Keratinocyte (primary cell): ENCODE measurements around the gene TMEM106B. TPM values are rescaled to one million over a fixed set of nuclear protein-coding genes. Genes with fewer than 3 reads are reported as not detected.
"Not testable (repeated sequence)": the region's sequence is repeated elsewhere in the genome, so short reads cannot be mapped to it uniquely, and the experiment has no call there.

ENCODE experiments used
- DNase-seq: peaks from one replicate; pipeline ENCODE4 v3.0.0-alpha.2; 2011; ENCODE audit warnings: low read depth, missing footprints, low spot score
- FAIRE-seq: peaks from 2 replicates; lab custom pipeline; 2011; peaks lifted over from hg19 to GRCh38; lab: Jason Lieb, UNC
- H2AFZ ChIP-seq: 2 replicates; pipeline ENCODE4 v1.6.0; 2012; ENCODE audit warnings: low read length, control low read depth, inconsistent platforms; ENCODE audit not compliant: control insufficient read depth
- H3K27ac ChIP-seq: 2 replicates; pipeline ENCODE4 v1.5.1; 2011; ENCODE audit warnings: low read length; ENCODE audit not compliant: control insufficient read depth, insufficient read depth
- H3K27me3 ChIP-seq: 3 replicates; pipeline ENCODE4 v1.6.0; 2011; ENCODE audit warnings: low read length; ENCODE audit not compliant: control insufficient read depth, insufficient read depth; ENCODE audit errors: extremely low read depth
- H3K36me3 ChIP-seq, 2 experiments: 2 replicates in 1 of 2; 3 replicates in 1 of 2; pipeline ENCODE4 v1.5.1; 2011; ENCODE audit warnings: low read length in 2 of 2, mild to moderate bottlenecking in 1 of 2; ENCODE audit not compliant: control insufficient read depth in 2 of 2, insufficient read depth in 2 of 2; ENCODE audit errors: extremely low read depth in 1 of 2
- H3K4me1 ChIP-seq: 3 replicates; pipeline ENCODE4 v1.5.1; 2011; ENCODE audit warnings: low read length; ENCODE audit not compliant: control insufficient read depth, insufficient read depth; ENCODE audit errors: extremely low read depth
- H3K4me2 ChIP-seq: 3 replicates; pipeline ENCODE4 v1.6.0; 2011; ENCODE audit warnings: low read depth, low read length; ENCODE audit not compliant: control insufficient read depth, insufficient read depth; ENCODE audit errors: extremely low read depth
- H3K4me3 ChIP-seq, 3 experiments: fragments of 200-600 bp in 1 of 3; sonication (generic) in 1 of 3; 2 replicates in 2 of 3; 3 replicates in 1 of 3; pipeline ENCODE4 v1.5.1; 2011 to 2016; ENCODE audit warnings: low read length in 3 of 3, mild to moderate bottlenecking in 3 of 3, control low read depth in 2 of 3, inconsistent platforms in 1 of 3, low read depth in 1 of 3, mixed read lengths in 1 of 3, mixed run types in 1 of 3, moderate library complexity in 1 of 3; ENCODE audit not compliant: control insufficient read depth in 2 of 3, insufficient read depth in 2 of 3; ENCODE audit errors: extremely low read depth in 1 of 3
- H3K79me2 ChIP-seq: 2 replicates; pipeline ENCODE4 v1.6.0; 2012; ENCODE audit warnings: low read length; ENCODE audit not compliant: control insufficient read depth, insufficient read depth
- H3K9ac ChIP-seq: 3 replicates; pipeline ENCODE4 v1.6.0; 2011; ENCODE audit warnings: low read length; ENCODE audit not compliant: control insufficient read depth, insufficient read depth; ENCODE audit errors: extremely low read depth
- H3K9me1 ChIP-seq: 3 replicates; pipeline ENCODE4 v1.6.0; 2011; ENCODE audit warnings: low read length; ENCODE audit not compliant: control insufficient read depth, insufficient read depth; ENCODE audit errors: extremely low read depth
- H3K9me3 ChIP-seq: 2 replicates; pipeline ENCODE4 v1.5.1; 2012; ENCODE audit warnings: low read depth, low read length; ENCODE audit not compliant: control insufficient read depth
- H4K20me1 ChIP-seq: 3 replicates; pipeline ENCODE4 v1.6.0; 2011; ENCODE audit warnings: low read length; ENCODE audit not compliant: control insufficient read depth, insufficient read depth; ENCODE audit errors: extremely low read depth
- EZH2 ChIP-seq: IDR thresholded peaks from one replicate; pipeline ENCODE4 v1.6.1; 2012; ENCODE audit warnings: inconsistent platforms, mild to moderate bottlenecking, low read length, moderate library complexity
- dilution Hi-C: fragments of 300-500 bp; cut with MboI; formaldehyde crosslinking; loops from one replicate; pipeline ENCODE4 v1.7.0; 2020; ENCODE audit warnings: low sequenced_read_pairs; ENCODE audit not compliant: extremely low pct_ligation_motif_present
- polyA plus RNA-seq, 5 experiments: library from polyadenylated mRNA; depleted of rRNA in 3 of 5; stranded (reverse) in 3 of 5; stranded (forward) in 1 of 5; unstranded in 1 of 5; fragments of >200 nt; gene quantifications; 1 replicate in 1 of 5; 2 replicates in 3 of 5; 3 replicates in 1 of 5; pipeline versions ENCODE4 v1.2.1 to v1.2.3, GENCODE V29; 2011 to 2012; ENCODE audit warnings: missing spikeins in 2 of 5, low read depth in 1 of 5, low replicate concordance in 1 of 5
- TF ChIP-seq, protein P1 (sequence below), 3 experiments: IDR thresholded peaks in 1 of 3; conservative IDR thresholded peaks in 1 of 3; optimal IDR thresholded peaks in 1 of 3; 2 replicates in 2 of 3; 3 replicates in 1 of 3; pipeline versions ENCODE3 to v1.5.1; 2011; ENCODE audit warnings: low read length in 3 of 3, mild to moderate bottlenecking in 3 of 3, moderate library complexity in 2 of 3, control low read depth in 1 of 3, inconsistent platforms in 1 of 3; ENCODE audit not compliant: insufficient read depth in 2 of 3; ENCODE audit errors: extremely low read depth in 1 of 3

Gene TMEM106B
- polyA plus RNA-seq, 1 donor (not counting 4 experiments of a cell fraction or from before 2014, with no cell fraction given): 32.9 TPM

DNA sequence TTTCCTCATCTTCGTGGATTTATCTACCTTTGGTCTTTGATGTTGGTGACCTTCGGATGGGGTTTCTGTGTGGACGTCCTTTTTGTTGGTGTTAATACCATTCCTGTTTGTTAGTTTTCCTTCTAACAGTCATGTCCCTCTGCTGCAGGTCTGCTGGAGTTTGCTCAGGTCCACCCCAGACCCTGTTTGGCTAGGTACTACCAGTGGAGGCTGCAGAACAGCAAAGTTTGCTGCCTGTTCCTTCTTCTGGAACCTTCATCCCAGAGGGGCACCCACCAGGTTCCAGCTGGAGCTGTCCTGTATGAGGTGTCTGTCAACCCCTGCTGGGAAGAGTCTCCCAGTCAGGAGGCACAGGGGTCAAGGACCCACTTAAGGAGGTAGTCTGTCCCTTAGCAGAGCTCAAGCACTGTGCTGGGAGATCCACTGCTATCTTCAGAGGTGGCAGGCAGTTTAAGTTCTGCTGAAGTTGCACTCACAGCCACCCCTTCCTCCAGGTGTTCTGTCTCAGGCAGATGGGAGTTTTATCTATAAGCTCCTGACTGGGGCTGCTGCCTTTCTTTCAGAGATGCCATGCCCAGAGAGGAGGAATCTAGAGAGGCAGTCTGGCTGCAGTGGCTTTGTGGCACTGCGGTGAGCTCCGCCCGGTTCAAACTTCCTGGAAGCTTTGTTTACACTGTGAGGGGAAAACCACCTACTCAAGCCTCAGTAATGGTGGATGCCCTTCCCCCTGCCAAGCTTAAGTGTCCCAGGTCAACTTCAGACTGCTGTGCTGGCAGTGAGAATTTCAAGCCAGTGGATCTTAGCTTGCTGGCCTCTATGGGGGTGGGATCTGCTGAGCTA is 40.9 kb upstream of the TMEM106B start:
- H3K4me3 ChIP-seq, H3K9ac ChIP-seq, H2AFZ ChIP-seq, FAIRE-seq, H3K4me2 ChIP-seq, H3K27ac ChIP-seq, H3K4me1 ChIP-seq, dilution Hi-C loops, DNase-seq, H3K27me3 ChIP-seq, H3K36me3 ChIP-seq, H4K20me1 ChIP-seq, H3K9me1 ChIP-seq, H3K9me3 ChIP-seq, H3K79me2 ChIP-seq: not testable (repeated sequence)

DNA sequence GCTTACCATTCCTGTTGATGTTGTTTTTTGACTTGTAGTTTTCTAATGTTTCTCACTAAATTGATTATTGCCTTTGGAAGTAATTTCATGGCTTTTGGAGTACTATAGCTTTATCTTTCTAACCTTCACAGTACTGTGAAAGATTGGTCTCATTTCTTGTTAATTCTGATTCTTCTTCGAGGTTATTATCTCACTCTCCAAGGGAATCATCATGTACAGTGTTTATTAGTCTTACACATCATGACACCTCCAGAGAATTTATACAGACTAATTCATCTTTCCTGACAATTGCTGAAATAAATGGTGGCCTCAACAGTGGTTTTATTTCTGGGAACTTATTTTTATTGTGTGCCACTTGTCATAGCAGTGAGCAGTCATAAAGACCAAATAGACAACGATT is 37.4 kb upstream of the TMEM106B start:
- no peak overlapping the region for H3K4me2 ChIP-seq
- no peaks in the 10 kb centered on the region for H3K79me2 ChIP-seq
- H3K9ac ChIP-seq: no peak overlapping the region
- DNase-seq: no peak
- H2AFZ ChIP-seq: no peak overlapping the region
- dilution Hi-C loops: no loop called here
- no peaks in the 10 kb centered on the region for H4K20me1 ChIP-seq
- TF ChIP-seq, protein P1, sequence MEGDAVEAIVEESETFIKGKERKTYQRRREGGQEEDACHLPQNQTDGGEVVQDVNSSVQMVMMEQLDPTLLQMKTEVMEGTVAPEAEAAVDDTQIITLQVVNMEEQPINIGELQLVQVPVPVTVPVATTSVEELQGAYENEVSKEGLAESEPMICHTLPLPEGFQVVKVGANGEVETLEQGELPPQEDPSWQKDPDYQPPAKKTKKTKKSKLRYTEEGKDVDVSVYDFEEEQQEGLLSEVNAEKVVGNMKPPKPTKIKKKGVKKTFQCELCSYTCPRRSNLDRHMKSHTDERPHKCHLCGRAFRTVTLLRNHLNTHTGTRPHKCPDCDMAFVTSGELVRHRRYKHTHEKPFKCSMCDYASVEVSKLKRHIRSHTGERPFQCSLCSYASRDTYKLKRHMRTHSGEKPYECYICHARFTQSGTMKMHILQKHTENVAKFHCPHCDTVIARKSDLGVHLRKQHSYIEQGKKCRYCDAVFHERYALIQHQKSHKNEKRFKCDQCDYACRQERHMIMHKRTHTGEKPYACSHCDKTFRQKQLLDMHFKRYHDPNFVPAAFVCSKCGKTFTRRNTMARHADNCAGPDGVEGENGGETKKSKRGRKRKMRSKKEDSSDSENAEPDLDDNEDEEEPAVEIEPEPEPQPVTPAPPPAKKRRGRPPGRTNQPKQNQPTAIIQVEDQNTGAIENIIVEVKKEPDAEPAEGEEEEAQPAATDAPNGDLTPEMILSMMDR (optimal IDR thresholded peaks at IDR 0.05 in 1 of 3, IDR thresholded peaks at IDR 0.05 in 1 of 3, conservative IDR thresholded peaks at IDR 0.05 in 1 of 3; ENCODE audit: extremely low read depth in 1 of 3, insufficient read depth in 2 of 3, low read length in 3 of 3): no peak
- no peak for FAIRE-seq
- H3K27me3 ChIP-seq: no peaks in the 10 kb centered on the region
- H3K36me3 ChIP-seq: no peaks in the 10 kb centered on the region
- H3K9me3 ChIP-seq: no peaks in the 10 kb centered on the region
- no peak overlapping the region for H3K4me3 ChIP-seq
- no peaks in the 10 kb centered on the region for H3K4me1 ChIP-seq
- H3K27ac ChIP-seq: no peak overlapping the region
- no peaks in the 10 kb centered on the region for H3K9me1 ChIP-seq

DNA sequence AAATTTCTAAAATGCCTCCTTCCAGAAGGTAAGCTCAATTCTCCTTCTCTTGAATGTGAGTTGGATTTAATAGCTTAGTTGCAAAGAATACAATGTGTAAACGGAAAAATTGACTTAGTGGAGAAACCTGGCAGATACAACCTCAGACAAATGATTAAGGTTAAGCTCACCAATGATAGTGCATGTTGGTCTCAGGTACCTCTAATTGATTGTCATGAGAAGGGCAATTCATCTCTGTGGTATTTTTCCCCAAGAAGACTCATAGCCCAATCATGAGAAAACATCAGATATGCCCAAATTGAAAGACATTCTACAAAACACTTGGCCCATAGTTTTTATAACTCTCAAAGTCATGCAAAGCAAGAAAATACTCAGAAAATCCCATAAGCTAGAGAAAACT is 36.2 kb upstream of the TMEM106B start:
- H4K20me1 ChIP-seq: no peaks in the 10 kb centered on the region
- no peaks in the 10 kb centered on the region for H3K9me3 ChIP-seq
- no peaks in the 10 kb centered on the region for H3K36me3 ChIP-seq
- H3K4me3 ChIP-seq: no peak overlapping the region
- H2AFZ ChIP-seq: no peak overlapping the region
- no peaks in the 10 kb centered on the region for H3K27me3 ChIP-seq
- dilution Hi-C loops: no loop called here
- no peak for TF ChIP-seq EZH2
- TF ChIP-seq, protein P1 (optimal IDR thresholded peaks at IDR 0.05 in 1 of 3, IDR thresholded peaks at IDR 0.05 in 1 of 3, conservative IDR thresholded peaks at IDR 0.05 in 1 of 3; ENCODE audit: extremely low read depth in 1 of 3, insufficient read depth in 2 of 3, low read length in 3 of 3): no peak
- FAIRE-seq: no peak
- no peak overlapping the region for H3K27ac ChIP-seq
- H3K9me1 ChIP-seq: no peaks in the 10 kb centered on the region
- DNase-seq: no peak
- no peak overlapping the region for H3K9ac ChIP-seq
- no peaks in the 10 kb centered on the region for H3K4me1 ChIP-seq
- no peak overlapping the region for H3K4me2 ChIP-seq
- H3K79me2 ChIP-seq: no peaks in the 10 kb centered on the region
